GM19328 (cell line): ENCODE data around the gene MPV17L.
"Not testable (repeated sequence)": the region's sequence is repeated elsewhere in the genome, so short reads cannot be mapped to it uniquely, and the experiment has no call there.

ENCODE experiments used
- ATAC-seq: cut with Tn5 transposase; IDR thresholded peaks from one replicate; pipeline ENCODE4 v1.9.1; 2021; ENCODE audit warnings: mild to moderate bottlenecking, moderate library complexity; ENCODE audit not compliant: unreplicated experiment

The MPV17L gene

DNA sequence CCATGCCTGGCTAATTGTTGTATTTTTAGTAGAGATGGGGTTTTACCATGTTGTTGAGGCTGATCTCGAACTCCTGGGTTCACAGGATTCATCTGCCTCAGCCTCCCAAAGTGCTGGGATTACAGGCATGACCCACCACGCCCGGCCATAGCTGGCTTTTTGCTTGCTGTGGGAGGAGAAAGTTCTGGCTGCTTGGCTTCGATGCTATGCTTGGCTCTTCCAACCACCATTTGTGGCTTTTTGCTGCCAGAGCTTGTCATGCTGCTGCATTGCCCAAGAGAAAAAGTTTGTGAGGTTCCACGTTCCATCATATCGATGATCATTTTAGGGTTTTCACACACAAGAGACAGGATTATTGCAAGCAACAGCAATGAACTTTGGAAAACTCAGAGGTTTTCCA lies 55.1 kb downstream of the MPV17L start:
- no peak for ATAC-seq

DNA sequence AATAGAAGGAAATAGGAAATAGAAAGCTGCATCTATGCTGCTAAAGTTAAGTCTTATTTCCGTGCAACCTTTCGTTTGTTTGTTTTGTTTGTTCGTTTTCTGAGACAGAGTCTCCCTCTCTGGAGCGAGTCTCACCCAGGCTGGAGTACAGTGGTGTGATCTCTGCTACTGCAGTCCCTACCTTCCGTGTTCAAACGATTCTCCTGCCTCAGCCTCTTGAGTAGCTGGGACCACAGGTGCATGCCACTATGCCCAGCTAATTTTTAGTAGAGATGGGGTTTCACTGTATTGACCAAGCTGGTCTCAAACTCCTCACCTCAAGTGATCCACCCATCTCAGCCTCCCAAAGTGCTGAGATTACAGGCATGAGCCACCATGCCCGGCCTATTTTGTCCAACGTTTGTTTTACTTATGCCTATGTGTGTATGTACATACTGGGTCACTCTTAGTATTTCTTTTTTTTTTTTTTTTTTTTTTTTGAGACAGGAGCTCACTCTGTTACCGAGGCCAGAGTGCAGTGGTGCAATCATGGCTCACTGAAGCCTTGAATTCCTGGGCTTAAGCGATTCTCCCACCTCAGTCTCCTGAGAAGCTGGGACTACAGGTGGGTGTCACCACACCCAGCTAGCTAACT lies 55.7 kb downstream of the MPV17L start:
- no peak for ATAC-seq

DNA sequence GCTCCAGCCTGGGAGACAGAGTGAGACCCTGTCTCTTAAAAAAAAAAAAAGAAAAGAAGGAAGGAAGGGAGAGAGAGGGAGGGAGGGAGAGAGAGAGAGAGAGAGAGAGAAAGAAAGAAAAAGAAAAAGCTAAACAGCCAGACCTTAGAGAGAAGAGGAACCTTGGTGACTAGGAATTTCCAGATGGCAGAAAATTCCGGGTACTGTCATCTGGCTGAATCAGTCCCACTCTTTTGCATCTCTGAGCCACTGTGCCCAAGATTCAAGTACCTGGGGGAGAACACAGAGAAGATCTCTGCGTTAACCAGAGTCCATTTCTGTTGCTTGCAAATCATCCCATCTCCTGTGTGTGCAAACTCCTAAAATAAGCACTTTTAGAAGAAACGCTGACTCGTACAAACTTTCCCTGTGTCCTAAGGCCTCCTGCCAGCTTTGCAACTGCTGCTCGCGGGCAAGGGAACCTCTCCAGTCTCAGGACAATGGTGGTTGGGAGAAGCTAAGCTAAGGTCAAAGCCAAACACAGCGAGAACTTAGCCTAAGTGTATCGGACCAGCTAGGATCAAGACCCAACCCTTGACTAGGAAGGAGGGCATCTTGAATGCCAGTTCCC lies 56.8 kb downstream of the MPV17L start:
- ATAC-seq, result no peak

DNA sequence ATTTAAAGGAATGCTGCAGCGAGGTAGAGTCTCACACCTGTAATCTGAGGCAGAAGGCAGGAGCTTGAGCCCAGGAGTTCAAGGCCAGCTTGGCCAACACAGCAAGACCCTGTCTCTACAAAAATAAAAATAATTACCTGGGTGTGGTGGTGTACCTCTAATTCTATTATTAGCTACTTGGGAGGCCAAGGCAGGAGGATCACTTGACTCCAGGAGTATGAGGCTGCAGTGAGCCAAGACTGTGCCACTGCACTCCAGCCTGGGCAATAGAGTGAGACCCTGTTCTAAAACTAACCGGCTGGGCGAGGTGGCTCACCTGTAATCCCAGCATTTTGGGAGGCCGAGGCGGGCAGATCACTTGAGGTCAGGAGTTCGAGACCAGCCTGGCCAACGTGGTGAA lies 57.7 kb downstream of the MPV17L start:
- not testable (repeated sequence) for ATAC-seq

DNA sequence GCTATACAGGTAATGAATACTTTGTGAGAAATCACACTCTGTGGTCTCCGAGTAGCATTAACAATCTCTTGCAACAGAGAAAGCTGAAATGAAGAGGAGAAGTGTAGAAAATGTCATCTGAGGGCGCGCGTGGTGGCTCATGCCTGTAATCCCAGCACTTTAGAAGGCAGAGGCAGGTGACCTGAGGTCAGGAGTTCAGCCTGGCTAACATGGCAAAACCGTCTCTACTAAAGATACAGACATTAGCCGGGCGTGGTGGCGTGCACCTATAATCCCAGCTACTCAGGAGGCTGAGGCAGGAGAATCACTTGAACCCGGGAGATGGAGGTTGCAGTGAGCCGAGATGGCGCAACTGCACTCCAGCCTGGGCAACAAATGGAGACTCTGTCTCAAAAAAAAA lies 59.4 kb downstream of the MPV17L start:
- not testable (repeated sequence) for ATAC-seq

DNA sequence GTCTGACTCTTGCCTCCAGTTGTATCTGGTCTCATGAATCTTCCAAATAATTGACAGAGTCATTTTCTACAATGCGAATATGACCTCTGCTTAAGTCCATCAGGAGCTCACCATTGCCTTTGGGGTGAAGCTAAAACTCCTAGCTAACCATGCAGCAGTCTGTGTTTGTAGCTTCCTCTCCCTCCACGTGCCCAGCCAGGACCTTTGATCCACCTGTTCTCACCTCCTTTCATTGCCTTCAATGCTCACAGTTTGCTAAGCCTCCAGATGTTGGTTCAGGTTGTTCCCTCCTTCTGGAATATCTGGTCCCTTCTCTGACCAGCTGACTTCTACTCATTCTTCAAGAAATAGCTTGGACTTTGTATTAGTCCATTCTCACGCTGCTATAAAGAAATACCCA lies 61.8 kb downstream of the MPV17L start:
- ATAC-seq, result no peak

DNA sequence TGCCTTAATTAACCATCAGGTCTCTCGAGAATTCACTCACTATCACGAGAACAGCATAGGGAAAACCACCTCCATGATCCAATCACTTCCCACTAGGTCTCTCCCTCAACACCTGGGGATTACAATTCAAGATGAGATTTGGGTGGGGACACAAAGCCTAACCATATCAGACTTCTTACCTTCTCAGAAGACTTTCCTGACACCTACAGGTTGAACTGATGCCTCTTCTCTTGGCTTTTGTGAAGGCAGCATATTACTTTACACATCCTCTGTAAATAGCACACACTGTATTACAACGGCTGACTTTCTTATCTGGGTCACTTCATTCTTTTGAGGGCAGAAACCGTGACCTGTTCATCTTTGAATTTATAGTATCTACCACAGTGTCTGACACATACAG lies 62.4 kb downstream of the MPV17L start:
- no peak for ATAC-seq

DNA sequence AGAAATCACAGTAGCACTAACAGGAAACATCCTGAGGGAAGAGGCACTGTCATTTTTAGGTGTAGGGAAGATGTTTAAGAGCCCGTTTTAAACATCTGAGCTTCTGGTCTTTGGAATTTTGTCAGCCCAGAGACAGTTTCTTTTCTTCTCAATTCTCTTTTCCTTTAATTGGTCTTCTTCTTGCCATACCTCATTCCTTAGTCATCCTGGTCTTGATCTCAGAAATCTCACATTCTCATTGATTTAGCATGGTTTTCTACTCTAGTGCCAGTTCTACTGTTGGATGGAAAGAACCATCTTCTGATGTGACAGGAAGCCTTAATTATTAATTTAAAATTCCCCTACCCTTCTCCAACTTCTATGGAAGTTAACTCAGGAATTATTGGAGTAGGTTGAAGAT lies 64.2 kb downstream of the MPV17L start:
- ATAC-seq, result no peak

DNA sequence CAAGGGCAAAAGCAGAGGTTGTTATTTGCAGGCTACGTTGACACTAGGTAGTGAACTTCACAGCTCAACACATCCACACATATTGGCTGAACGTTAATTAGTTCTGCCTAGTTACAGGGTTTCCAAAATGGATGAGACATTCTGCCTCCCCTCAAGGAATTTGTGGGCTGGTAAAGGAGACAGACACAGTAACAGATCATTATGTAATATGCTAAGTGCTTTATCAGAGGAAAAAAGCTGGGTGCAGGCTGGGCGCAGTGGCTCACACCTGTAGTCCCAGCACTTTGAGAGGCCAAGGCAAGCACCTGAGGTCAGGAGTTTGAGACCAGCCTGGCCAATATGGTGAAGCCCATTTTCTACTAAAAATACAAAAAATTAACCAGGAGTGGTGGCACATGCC lies 65.0 kb downstream of the MPV17L start:
- no peak for ATAC-seq

DNA sequence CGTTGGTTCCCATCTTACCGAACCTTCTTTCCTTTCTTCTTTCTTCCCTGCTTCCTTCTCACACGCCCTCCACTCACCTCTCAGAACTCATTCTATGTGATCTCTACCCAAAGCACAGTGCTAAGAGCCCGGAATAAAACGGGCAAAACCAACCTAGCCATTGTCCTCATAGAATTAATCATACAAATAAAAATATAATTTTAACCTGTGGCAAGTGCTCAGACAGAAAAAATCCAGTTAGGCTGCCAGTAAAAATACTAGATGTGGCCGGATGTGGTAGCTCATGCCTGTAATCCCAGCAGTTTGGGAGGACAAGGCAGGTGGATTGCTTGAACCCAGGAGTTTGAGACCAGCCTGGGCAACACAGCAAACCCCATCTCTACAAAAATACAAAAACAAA lies 65.8 kb downstream of the MPV17L start:
- no peak for ATAC-seq
